ENCODE measurements around the gene DUOXA2.

- no peak for TF ChIP-seq POLR2A (IDR thresholded peaks at IDR 0.05)
- TF ChIP-seq CTCF (IDR thresholded peaks at IDR 0.05) = no peak
- TF ChIP-seq EP300 (IDR thresholded peaks at IDR 0.05) = no peak
Observed at GRCh38 chr15:45089712-45090373, 24.3 kb upstream of the DUOXA2 start.

Data from stomach (tissue), 4 donors.